DND-41 (cell line): ENCODE measurements around the gene BCL3.

Experiments
- CTCF ChIP-seq: IDR thresholded peaks from 2 replicates; pipeline ENCODE4 v1.5.1; 2012; ENCODE audit warnings: borderline replicate concordance, low read length, moderate library complexity, mild to moderate bottlenecking; ENCODE audit not compliant: poor library complexity, severe bottlenecking; ENCODE audit errors: extremely low read depth
- EZH2 ChIP-seq: IDR thresholded peaks from 3 replicates; pipeline ENCODE4 v1.6.1; 2012; ENCODE audit warnings: borderline replicate concordance, low read depth, mild to moderate bottlenecking, moderate library complexity, low read length, inconsistent platforms; ENCODE audit not compliant: severe bottlenecking

GRCh38 chr19:44788971-44789370 lies 40.5 kb downstream of the BCL3 start:
- TF ChIP-seq CTCF, result no peak
- TF ChIP-seq EZH2, result no peak
